H4 (cell line): ENCODE measurements around the gene FBXO7. TPM values are rescaled to one million over a fixed set of nuclear protein-coding genes. Genes with fewer than 3 reads are reported as not detected.

Source experiments
- DNase-seq: peaks from one replicate; pipeline ENCODE4 v3.0.0-alpha.2; 2015; ENCODE audit warnings: low spot score
- total RNA-seq: library from RNA; depleted of rRNA; stranded (reverse); fragments of >200 nt; shearing (Covaris generic); gene quantifications from 2 replicates; pipeline ENCODE4 v1.2.3, GENCODE V29; 2014

The FBXO7 gene
- total RNA-seq, 1 experiment from 2014 or later, result 106 TPM

DNA sequence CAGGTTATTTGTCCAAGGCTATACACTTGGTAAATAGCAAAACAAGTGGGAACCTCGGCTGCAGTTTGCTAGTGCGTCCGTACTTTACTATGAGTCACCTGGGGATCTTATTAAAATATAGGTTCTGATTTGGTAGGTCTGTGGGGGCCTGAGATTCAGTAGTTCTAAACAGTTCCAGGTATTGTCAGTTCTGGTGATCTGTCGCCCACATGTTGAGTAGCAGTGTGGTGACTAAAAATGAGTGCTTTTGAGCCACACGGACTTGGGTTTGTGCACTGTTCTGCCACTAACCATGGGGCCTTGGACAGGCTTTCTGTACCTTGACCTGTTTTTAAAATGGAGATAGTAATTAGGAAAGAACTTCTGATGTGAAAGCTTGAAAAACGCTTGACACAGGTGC, 15.7 kb downstream of the FBXO7 start:
- DNase-seq, result no peak

DNA sequence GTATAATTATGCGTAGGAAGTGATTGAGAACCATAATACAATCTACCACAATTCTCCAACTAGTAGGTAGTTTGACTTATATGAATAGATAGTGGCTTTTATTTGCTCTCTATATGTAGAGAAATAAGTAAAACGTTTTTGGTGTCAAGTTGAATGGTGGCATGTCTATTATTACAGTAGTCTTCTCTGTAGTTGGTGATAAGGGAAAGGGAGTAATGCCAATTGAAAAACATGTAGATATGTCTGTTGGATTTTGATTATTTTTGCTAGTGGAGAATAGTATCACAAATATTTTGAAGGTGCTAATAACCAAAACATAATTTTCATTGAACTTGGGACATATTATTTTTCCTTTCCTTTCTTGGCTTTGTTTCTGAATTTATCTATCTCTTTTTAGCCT, 17.5 kb downstream of the FBXO7 start:
- DNase-seq, result no peak

DNA sequence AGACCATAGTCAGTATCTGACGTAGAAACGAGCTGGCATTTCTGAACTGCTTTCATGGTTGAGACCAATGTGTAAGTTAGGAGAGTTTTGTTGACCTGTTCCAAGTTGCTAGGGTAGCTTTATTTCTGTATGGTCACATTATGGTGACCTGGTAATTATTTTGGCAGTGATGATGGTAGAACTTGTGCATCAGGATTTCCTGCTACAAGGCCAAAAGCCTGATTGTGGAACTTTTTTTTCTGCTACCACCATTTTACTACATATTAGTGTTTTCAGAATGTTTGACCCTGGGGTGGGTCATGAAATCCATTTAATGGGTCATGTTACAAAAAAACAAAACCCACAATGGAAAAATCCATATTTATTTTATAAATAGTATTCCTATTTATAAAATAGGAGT, 18.9 kb downstream of the FBXO7 start:
- DNase-seq, result no peak

DNA sequence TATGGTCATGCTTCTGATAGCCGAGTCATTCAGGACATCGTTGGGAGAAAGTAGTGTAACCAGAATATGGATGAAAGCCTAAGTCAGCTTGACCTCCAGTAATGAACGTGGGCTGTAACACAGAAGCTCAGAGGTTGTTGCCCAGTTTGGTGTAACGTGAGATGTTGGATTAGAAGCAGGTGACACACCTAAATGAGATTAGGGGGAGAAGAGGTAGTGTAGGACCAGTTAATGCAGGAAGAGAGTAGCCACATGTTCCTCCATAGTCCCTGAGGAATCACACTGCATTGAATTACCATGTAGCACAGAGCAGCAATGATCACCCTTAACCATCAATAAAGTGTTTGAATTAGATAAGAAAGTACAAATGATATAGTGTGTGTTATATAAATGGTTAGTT, 20.4 kb downstream of the FBXO7 start:
- DNase-seq, result no peak

DNA sequence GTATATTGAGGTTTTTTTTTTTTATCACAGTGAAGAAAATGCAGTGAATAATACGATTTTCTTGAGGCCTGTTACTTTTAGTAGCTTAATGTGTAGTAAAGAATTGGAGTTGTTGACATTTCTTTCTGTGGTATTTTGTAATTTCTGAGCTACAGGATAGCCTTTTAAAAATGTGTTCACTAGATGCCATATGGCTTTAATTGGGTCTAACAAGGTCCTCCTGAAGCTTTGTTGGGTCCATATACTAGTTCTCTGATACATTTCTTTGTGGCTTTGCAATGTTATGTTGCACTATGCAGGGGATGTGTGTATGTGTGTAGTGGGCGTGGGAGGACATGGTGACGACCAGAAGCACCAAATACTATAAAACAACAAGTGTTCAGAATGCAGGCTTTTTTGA, 25.1 kb downstream of the FBXO7 start:
- DNase-seq, result no peak

DNA sequence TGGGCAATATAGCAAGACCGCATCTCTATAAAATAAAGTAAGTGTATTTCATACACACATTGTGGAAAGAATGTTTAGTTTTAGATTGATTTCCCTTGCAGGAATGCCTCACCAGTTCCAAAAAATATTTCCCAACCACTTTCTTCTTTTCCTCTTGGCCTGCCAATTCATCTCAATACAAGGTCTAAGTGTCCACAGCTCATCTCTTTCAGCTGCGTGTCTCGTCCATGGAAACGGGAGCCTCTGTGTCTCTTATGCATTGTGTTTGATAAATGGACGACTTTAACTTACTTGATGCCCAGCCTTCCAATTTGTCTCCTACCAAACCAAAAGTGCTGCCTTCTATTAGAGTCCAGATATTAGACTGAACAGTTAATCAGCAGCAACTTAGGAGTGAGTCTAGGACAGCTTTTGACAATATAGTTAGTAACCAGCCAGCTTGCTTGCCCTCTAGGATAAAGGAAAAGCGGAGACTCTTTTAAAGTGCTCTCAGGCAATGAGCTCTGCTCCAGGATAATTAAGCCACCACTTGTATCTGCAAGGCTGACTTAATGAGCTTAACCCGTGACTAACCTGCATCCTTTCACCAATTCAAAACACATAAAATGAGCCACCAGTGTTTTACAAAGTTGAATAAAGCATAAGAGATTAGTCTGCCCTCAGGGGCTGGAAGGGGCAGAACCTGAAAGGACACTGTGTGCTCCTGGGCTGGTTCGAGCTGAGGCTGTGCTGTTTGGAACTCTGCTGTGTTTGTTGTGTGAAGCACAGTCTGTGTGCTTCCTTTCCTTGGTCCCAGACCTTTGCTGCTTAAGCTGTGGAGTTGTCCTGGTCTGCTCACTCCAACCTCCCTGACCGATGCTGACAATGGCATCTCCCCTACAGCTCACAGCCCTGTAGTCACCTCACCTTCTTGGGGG, 27.5 kb downstream of the FBXO7 start:
- no peak for DNase-seq

DNA sequence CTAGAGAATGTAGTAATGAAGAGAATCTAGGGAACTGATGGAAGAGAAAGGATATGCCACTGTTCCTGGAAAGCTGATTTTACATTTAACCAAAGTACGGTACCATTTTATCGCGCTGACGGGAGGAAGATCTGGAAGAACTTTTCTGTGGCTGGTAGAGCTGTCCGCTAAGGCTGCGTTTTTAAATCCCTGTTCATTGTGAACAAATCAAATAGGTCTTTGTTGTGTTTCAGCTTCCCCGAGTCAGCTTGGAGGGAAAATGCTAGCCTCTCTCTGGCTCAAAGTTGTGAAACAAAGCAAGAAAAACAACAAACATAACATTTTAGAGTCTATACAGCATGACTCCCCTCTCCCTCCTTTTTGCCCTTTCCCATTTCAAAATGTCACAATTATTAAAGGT, 34.4 kb downstream of the FBXO7 start:
- no peak for DNase-seq

DNA sequence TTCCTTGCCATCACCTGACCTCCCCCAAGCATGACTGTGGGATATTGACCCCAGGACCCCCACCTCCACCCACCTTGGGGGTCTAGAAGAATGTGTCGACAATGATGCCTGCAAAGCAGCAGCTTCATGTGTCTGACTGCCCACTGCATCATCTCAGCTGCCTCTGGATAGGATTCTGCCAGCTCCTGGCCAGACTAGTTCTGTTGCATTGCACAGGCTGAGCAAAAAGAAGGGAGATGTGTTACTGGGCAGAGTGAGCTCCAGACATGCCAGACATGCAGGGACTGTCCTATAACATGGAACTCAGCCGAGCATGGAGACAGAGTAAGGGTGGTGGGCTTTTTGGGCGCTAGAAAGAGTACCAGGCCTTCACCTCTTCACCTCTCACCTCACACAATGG, 36.7 kb downstream of the FBXO7 start:
- no peak for DNase-seq

DNA sequence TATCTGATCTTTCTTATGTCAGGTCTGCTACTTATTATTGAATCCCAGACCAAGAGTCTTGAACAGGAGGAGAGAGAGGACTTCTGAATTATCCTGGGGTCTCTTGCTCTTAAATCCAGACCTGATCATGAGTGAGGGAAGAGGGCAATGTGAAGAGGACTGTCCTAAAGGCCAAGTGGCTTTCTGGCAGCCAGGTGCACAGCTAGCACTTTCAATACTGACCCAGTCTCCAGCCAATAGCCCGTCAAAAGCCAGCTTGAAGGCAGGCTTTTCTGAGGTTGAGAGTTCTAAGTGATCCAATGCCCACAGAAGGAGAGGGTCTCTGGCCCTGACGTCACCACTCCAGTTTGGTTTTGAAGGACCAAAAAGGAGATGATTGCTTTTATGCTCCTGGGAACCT, 37.2 kb downstream of the FBXO7 start:
- no peak for DNase-seq

DNA sequence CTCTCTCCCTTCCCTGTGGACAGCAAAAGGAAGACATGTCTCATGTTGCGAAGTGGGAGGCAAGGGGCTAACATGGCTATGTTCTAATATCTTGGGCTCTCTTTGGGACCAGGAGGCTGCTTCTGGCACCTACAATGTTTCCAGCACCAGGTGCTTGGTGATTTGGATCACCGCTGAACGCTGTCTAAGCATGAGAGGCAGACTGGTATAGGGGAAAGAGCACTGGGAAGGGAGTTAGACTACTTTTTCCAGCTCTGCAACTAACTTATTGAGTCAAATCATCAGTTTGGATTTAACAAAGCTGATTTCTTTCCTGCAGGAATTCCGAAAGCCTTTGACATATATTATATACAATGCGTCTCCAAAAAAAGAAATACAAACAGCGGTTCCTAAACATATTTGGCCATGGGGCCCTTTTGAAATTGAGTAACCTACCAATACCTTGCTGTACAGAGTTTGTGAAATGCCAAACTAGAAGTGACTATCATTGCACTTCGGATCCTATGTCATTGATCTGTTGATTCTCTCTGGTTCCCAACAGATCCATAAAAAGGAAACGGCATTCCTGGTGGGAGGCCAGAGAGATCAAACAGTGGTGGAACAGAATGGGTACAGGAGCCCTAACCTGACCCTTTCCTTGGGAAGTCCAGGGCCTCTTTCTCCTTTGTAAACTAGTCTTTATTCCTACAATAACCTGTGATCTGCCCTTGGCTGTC, 37.8 kb downstream of the FBXO7 start:
- DNase-seq, result no peak

DNA sequence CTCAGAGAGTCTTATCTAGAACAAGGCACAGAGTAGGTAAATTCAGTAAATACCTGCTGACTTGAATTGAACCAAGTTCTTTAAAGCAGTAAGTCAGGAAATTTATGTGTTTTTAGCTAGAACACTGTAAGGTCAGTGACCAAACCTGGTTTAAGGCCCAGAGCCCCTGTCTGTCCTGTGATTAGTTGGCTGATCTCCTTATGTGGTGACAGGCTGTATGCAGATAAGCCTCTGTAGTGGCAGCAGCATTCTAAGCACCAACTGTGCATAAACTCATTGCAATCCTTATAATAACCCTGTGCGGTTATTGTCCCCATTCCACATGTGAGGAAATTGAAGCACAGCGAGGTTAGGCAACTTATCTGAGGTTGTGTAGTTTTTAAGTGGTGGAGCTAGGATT, 40.5 kb downstream of the FBXO7 start:
- no peak for DNase-seq

DNA sequence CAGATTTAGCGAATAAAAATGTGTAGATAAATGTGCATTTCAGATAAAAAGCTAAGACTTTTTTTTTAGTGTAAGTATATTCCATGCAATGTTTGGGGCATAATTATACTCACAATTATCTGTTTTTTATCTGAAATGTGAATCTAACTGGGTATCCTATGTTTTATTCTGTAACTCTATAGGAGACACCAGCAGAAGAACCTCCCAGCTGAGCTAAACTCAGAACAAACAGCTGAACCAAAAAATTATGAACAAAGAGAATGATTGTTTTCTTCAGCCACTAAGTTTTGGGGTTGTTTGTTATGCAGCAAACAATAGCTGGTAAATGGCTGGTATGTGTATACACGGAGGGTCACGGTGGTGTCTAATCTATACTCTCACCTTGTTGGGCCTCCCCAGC, 42.9 kb downstream of the FBXO7 start:
- no peak for DNase-seq

DNA sequence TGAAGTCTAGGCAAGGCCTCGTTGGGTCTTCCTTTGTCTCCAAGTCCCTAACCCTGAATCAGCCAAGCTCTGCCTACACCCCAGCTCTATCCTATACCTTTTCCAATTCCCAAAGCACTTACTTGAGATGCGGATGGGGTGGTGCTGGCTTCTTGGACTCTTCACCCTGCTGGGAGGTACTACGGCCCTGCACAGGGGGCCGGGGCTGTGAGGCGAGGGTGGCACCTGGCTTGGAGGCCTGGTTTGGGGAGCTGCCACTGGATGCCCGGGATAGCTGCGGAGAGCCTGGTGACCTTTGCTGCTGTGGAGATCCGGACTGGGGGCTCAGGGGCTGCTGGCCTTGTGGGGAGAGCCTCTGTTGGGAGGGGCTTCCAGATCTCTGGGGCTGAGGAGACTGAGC, 43.3 kb downstream of the FBXO7 start:
- DNase-seq, result no peak

DNA sequence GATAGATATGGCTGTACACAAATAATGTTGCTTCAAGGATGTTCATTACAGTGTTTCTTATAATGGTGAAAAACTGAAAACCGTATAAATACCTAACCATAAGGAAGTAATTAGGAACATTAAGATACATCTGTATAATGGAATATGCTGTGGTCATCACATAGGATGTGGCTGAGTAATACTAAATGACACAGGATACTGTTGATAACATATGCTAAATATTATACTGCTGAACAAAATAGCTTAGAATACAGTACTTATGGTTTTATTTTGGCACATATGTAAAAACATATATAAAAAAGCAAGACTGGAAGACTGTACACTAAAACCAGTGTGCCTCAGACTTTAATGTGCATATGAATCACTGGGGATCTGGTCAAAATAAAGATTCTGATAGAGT, 43.8 kb downstream of the FBXO7 start:
- no peak for DNase-seq

DNA sequence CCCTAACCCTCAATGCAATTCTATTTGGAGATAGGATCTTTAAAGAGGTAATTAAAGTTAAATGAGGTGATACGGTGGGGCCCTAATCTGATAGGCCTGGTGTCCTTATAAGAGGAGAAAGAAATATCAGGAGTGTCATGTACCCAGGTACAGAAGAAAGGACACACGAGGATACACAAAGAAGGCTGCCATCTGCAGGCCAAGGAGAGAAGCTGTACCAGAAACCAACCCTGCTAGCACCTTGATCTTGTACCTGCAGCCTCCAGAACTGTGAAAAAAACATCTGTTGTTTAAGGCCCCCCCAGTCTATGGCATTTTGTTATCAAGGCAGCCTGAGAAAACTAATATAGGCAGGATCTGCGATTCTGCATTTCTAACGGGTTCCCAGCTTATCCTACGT, 44.2 kb downstream of the FBXO7 start:
- DNase-seq, result no peak

DNA sequence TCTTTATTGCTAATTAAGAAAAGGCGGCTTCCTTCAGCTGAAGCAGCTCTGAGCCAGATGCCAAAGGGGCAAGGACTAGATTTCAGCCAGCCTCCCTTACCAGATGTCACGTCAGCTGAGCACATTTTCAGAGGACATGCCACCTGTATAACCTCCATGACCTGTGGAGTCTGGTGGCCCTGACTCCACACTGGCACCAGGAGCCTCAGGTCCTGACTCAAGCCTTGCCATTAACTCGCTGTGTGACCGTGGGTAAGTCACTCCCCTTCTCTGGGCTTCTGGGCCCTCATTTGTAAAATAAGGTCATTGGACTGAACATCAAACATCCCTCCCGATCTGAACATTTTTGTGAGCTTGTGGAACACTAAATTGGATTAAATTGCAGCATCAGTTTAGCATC, 46.0 kb downstream of the FBXO7 start:
- DNase-seq, result no peak

DNA sequence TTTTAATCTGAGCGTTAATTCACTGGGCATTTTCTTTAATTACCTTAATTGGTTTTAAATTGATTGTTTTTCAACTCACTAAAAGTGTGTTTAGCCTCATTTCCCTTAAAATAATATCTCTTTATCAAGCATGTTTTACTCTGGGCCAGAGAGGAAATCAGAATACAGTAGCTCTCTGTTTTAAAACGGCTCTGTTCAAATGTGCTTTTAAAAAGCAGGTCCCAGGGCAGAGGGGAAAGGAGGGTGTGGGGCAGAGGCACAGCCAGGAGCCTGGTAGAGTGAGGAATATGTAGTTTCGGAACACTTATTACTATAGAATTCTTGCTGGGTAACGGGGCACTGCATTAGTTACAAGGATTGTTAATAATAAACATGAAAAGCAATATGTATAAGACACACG, 47.6 kb downstream of the FBXO7 start:
- DNase-seq, result no peak

DNA sequence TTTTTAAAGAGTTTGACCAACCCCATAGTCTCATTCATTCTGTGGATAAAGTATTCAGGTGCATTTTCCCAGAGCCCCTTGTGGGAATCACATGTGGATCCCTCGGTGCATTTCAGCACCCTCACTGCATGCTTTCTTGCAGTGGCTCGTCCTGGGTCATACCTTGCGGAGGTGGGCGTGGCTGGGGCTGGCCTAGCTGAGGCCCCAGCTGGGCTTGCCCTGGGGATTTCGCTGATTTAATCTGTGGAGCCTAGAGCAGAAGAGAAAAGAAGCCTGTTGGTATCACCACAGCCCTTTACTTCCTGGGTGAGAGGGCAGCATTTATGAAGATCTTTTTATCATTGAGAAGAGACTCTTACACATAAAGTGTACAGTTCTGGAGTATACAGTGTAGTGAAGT, 53.1 kb downstream of the FBXO7 start:
- no peak for DNase-seq

DNA sequence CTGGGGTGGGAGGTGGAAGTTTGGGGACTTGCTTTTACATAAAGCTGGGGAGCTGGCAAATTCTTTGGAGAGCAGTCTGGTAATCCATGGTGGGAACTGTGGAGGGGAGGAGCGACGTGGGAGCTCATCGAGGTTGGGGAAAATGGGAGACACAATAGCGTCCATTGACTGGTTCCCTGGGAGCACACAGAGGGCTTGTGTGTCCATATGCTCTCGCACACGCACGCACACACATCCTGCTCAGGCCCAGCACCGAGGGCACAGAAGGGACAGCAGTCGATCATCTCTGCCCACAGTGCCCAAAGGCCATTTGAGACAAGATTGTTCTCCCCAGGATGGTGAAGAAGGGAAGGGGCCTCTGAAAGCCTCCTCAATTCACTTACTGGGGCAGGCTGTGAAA, 53.7 kb downstream of the FBXO7 start:
- no peak for DNase-seq

DNA sequence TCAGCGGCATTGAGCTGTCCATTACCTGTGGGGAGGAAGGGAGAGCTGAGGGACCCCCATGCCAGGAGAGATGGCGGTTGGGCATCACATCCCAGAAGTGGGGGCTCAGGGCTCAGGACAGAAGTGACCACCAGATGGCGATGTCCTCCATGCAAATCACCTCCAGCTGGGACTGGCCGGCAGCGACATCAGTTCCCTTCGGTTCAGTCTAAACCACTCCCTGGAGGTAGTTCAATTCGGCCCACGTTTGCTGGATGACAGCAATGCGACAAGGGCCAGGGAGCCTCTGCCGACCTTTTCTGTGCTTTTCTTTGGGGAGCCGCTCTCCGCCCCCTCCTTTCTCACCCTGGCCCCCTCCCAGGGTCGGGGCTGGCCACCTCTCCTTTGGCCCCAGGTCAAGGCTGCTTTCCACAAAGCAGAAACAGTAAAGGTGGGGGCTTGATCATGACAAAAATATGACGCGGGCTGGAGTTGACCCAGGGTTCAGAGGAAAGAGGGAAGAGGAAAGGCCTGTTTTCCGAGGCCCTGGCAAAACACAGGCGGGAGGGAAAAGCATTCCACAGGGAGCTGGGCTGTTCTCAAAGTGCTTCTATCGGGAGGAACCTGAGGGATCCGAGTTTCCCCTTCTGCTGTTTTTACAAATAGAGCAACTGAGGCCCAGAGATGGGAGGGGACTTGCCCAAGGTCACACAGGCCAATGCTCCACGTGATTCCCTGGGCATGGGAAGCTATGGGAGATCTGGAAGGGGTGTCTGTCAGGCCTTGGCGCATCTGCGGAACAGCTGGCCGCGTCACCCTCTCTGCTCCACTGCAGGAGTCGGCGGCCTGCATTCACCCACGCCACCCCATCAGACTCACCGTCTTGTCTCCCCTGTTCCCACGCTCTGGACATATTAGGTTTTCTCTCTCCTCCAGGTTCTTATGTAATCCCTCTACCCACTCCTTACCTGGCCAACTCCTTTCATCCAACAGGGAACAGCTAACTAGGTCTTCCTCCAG, 54.7 kb downstream of the FBXO7 start:
- peak; percentile 83 for DNase-seq

DNA sequence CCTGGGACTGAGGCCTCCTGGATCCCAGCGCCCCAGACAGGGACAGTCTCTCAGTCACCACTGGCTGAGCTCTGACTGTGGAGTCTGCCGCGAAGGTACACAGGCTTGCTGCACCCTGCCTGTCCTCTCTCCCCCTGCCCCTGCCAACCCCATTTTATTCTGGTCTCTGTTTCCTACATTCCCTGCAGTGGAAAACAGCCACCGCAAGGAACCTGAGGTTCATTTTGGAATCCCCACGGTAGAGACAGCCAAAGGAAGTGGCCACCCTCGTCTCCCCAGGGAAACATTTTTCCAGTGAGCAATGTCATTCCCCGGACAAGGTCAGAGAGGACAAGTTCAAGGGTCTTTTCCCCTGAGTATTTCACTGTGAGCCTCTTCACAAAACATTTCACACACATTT, 56.6 kb downstream of the FBXO7 start:
- DNase-seq, result no peak
